ENCODE data around the gene ADAM12.

- TF ChIP-seq CTCF (IDR thresholded peaks at IDR 0.05) (no peak), EZH2 (IDR thresholded peaks at IDR 0.05) (no peak), EZH2phosphoT487 (IDR thresholded peaks at IDR 0.05) (no peak)
Measured at GRCh38 chr10:126245501-126245900, 142.8 kb downstream of the ADAM12 start.
